ENCODE results near the gene DSE.

The DSE gene

DNA sequence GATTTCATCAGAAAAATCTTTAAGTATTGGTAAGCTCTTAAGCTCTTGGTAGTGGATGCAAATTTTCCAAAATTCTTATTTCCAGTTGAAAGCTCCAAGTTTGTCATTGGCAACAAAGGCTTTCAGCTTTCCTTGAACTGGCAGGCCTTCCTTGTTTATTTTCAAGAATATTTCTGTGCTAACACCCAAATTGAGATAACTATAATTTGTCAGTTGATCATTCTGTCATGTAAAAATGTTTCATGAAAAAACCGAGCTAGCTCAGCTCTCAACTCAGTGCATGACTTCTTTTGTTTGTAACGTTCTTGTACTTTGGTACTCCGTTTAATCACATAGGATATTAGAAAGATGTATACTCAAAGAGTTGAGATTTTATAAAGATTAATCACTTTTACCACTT is 51.5 kb downstream of the DSE start:
- TF ChIP-seq EZH2phosphoT487 (conservative IDR thresholded peaks at IDR 0.05; ENCODE audit: low read length) = no peak
- TF ChIP-seq, protein P1, sequence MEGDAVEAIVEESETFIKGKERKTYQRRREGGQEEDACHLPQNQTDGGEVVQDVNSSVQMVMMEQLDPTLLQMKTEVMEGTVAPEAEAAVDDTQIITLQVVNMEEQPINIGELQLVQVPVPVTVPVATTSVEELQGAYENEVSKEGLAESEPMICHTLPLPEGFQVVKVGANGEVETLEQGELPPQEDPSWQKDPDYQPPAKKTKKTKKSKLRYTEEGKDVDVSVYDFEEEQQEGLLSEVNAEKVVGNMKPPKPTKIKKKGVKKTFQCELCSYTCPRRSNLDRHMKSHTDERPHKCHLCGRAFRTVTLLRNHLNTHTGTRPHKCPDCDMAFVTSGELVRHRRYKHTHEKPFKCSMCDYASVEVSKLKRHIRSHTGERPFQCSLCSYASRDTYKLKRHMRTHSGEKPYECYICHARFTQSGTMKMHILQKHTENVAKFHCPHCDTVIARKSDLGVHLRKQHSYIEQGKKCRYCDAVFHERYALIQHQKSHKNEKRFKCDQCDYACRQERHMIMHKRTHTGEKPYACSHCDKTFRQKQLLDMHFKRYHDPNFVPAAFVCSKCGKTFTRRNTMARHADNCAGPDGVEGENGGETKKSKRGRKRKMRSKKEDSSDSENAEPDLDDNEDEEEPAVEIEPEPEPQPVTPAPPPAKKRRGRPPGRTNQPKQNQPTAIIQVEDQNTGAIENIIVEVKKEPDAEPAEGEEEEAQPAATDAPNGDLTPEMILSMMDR (IDR thresholded peaks at IDR 0.05; ENCODE audit: insufficient read depth, low read length, poor library complexity, severe bottlenecking) = no peak

GRCh38 chr6:116424001-116424400 is 53.3 kb downstream of the DSE start:
- TF ChIP-seq, protein P1 (IDR thresholded peaks at IDR 0.05; ENCODE audit: insufficient read depth, low read length, poor library complexity, severe bottlenecking) = no peak
- no peak for TF ChIP-seq EZH2phosphoT487 (conservative IDR thresholded peaks at IDR 0.05; ENCODE audit: low read length)
- Histone ChIP-seq H3K4me3 (ENCODE audit: insufficient read depth, low read length, poor library complexity, severe bottlenecking) (no peak overlapping the region), H3K9ac (ENCODE audit: low read length) (no peak overlapping the region), H3K9me2 (replicated peaks; ENCODE audit: insufficient read depth, low read length) (no peaks in the 10 kb centered on the region), H3K4me2 (ENCODE audit: low read depth, low read length, poor library complexity, severe bottlenecking) (no peak overlapping the region), H3F3A (ENCODE audit: insufficient read depth) (no peaks in the 10 kb centered on the region), H3K79me2 (ENCODE audit: insufficient read depth, low read length) (no peaks in the 10 kb centered on the region), H2AFZ (ENCODE audit: low read depth, low read length, severe bottlenecking) (no peak overlapping the region), H3K36me3 (ENCODE audit: low read length) (no peaks in the 10 kb centered on the region), H4K20me1 (ENCODE audit: low read depth, low read length) (no peaks in the 10 kb centered on the region), H3K9me3 (ENCODE audit: insufficient read depth, low read length) (no peaks in the 10 kb centered on the region), H3K27ac (ENCODE audit: low read depth, low read length) (no peak overlapping the region), H3K27me3 (ENCODE audit: low read length) (no peaks in the 10 kb centered on the region)

More for the DNA sequence above, 51.5 kb downstream of the DSE start:
- Histone ChIP-seq H2AFZ (ENCODE audit: low read depth, low read length, severe bottlenecking) (no peak overlapping the region), H3K9me2 (replicated peaks; ENCODE audit: insufficient read depth, low read length) (no peaks in the 10 kb centered on the region), H3K4me2 (ENCODE audit: low read depth, low read length, poor library complexity, severe bottlenecking) (no peak overlapping the region), H3K27ac (ENCODE audit: low read depth, low read length) (no peak overlapping the region), H3K36me3 (ENCODE audit: low read length) (no peaks in the 10 kb centered on the region), H4K20me1 (ENCODE audit: low read depth, low read length) (no peaks in the 10 kb centered on the region), H3F3A (ENCODE audit: insufficient read depth) (no peaks in the 10 kb centered on the region), H3K9me3 (ENCODE audit: insufficient read depth, low read length) (no peaks in the 10 kb centered on the region), H3K9ac (ENCODE audit: low read length) (no peak overlapping the region), H3K27me3 (ENCODE audit: low read length) (no peaks in the 10 kb centered on the region), H3K79me2 (ENCODE audit: insufficient read depth, low read length) (no peaks in the 10 kb centered on the region), H3K4me3 (ENCODE audit: insufficient read depth, low read length, poor library complexity, severe bottlenecking) (no peak overlapping the region)

DNA sequence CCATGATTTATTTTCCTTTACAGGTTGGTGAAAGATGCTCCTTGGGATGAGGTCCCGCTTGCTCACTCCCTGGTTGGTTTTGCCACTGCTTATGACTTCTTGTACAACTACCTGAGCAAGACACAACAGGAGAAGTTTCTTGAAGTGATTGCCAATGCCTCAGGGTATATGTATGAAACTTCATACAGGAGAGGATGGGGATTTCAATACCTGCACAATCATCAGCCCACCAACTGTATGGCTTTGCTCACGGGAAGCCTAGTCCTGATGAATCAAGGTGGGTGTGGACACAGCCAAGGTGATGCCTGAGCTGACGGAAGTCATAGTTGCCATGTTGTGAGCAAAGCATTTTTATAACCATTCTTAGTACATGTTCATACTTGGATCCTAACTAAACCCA is 55.8 kb downstream of the DSE start:
- H3K36me3 ChIP-seq (ENCODE audit: low read length) = no peaks in the 10 kb centered on the region
- no peak overlapping the region for H3K27ac ChIP-seq (ENCODE audit: low read depth, low read length)
- TF ChIP-seq, protein P1 (IDR thresholded peaks at IDR 0.05; ENCODE audit: insufficient read depth, low read length, poor library complexity, severe bottlenecking) = no peak
- no peak for TF ChIP-seq EZH2phosphoT487 (conservative IDR thresholded peaks at IDR 0.05; ENCODE audit: low read length)
- H2AFZ ChIP-seq (ENCODE audit: low read depth, low read length, severe bottlenecking) = no peak overlapping the region
- H4K20me1 ChIP-seq (ENCODE audit: low read depth, low read length) = no peaks in the 10 kb centered on the region
- no peaks in the 10 kb centered on the region for H3K27me3 ChIP-seq (ENCODE audit: low read length)
- no peak overlapping the region for H3K9ac ChIP-seq (ENCODE audit: low read length)
- no peaks in the 10 kb centered on the region for H3K9me2 ChIP-seq (replicated peaks; ENCODE audit: insufficient read depth, low read length)
- H3K9me3 ChIP-seq (ENCODE audit: insufficient read depth, low read length) = no peaks in the 10 kb centered on the region
- no peak overlapping the region for H3K4me3 ChIP-seq (ENCODE audit: insufficient read depth, low read length, poor library complexity, severe bottlenecking)
- no peaks in the 10 kb centered on the region for H3K79me2 ChIP-seq (ENCODE audit: insufficient read depth, low read length)
- H3K4me2 ChIP-seq (ENCODE audit: low read depth, low read length, poor library complexity, severe bottlenecking) = no peak overlapping the region
- H3F3A ChIP-seq (ENCODE audit: insufficient read depth) = no peaks in the 10 kb centered on the region
